ENCODE results near the gene INVS.
"Not testable (repeated sequence)": the region's sequence is repeated elsewhere in the genome, so short reads cannot be mapped to it uniquely, and the experiment has no call there.

Gene INVS

GRCh38 chr9:100206899-100207298, 107.9 kb downstream of the INVS start:
- no peak for DNase-seq

- no peak for DNase-seq
Measured at GRCh38 chr9:100208673-100209072, 109.6 kb downstream of the INVS start.

DNA sequence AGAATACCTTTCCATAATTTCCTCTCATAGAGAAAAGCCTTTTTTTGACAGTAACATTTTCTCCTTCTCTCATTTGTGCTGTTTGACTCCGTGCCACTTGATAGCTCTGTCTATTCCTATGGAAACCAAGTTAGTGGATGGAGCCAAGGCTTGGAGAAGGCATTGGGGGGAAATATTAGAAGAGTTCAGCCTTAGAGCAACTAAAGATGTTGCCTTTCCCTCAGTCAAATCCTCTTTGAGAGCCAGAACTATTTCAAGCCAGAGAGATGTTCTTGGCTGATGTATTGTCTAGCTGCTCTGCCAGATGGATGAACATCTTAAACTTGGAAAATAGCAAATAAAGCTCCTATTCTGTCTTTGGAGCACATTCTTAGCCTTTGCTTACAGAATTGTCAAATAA, 112.4 kb downstream of the INVS start:
- DNase-seq = no peak

GRCh38 chr9:100213730-100214477, 114.9 kb downstream of the INVS start:
- DNase-seq = no peak

DNA sequence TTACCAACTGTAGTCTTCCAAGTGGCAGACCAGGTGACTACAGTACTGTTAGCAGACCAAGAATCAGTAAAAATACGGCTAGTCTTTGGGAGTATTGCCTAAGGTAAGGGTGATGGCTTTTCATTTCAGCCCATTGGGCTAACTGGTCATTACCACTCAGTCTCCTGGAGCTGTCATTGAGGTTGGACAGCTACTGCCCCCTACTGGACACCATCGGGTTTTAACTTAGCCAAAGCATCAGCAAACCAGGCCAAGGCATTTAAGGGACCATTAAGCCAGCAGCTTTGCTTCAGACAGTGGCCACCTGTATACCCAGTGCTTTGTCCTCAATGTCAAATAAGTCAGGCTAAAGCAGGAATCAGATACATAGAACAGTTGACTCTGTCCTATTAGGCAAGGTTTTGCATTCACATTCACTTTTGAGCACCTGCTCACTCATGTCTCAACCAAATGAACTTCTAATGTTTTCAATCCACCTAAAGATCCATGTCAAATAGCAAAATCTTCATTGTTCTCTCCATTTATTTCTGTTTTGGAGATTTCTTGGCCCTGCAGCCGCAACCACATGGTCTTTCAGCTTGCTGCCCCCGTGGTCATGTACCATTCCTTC, 117.2 kb downstream of the INVS start:
- DNase-seq = no peak

GRCh38 chr9:100217536-100217935, 118.5 kb downstream of the INVS start:
- no peak for DNase-seq

DNA sequence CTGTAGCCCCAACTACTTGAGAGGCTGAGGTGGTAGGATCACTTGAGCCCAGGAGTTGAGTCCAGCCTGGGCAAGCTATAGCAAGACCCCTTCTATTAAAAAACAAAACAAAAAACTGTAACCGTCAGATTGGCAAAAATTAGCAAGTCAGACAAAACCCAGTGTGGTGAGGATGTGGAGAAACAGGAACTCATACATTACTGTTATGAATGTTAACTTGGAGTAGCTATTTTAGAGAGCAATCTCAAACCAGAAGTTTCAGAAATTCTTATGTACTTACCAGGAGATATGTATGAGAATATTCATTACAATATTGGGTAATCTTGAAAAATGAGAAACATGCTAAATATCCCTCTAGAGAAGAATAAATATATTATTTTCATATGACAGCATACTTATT, 120.3 kb downstream of the INVS start:
- DNase-seq = no peak

DNA sequence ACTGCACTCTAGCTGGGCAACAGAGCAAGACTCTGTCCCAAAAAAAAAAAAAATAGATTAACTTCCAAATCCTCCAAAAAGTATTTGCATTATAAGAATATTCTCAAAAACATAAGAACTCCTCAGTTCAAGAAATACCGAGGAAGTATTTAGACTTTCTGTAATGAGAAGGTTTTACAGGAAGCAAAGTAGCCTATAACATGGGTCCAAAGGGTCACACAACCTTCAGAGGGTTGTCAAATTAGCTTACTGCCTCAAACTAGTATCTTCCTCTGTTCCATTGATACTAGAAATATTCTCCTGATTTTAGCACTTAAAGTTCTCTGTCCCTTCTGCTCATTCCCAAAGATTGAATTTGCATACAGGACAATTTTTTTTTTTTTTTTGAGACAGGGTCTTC, 121.9 kb downstream of the INVS start:
- no peak for DNase-seq

DNA sequence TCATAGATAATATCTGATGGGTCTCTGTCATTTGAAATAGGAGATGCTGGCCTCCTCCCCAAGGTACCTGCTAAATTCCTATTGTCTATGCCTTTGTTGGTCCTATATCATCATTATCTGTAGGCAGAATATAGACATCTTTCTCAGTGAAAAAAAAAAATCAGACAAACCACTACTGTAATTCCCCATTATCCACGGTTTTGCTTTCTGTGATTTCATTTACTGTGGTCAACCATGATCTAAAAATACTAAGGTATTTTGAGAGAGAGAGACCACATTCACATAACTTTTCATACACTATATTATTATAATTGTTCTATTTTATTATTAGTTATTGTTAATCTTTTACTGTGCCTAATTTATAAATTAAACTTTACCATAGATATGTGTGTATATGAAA, 122.5 kb downstream of the INVS start:
- DNase-seq = no peak

- DNase-seq = no peak
Measured at GRCh38 chr9:100222674-100223073, 123.6 kb downstream of the INVS start.

GRCh38 chr9:100227636-100228035, 128.6 kb downstream of the INVS start:
- no peak for DNase-seq

- no peak for DNase-seq
Measured at GRCh38 chr9:100228352-100228869, 129.4 kb downstream of the INVS start.

DNA sequence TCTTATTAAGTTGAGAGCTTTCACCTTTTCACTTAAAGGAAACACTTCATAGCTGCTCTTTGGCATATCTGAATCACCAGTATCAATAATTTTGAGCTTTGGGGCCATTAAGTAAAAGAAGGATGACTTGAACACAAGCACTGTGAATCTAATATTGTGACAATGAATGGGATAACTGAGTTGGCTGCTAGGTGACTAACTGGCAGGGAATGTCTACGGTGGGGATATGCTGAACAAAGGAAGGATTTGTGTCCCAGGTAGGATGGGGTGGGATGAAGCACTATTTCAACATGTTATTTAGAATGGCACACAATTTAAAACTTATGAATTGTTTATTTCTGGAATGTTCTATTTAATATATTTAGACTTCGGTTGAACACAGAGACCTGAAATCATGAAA, 130.1 kb downstream of the INVS start:
- DNase-seq = no peak

DNA sequence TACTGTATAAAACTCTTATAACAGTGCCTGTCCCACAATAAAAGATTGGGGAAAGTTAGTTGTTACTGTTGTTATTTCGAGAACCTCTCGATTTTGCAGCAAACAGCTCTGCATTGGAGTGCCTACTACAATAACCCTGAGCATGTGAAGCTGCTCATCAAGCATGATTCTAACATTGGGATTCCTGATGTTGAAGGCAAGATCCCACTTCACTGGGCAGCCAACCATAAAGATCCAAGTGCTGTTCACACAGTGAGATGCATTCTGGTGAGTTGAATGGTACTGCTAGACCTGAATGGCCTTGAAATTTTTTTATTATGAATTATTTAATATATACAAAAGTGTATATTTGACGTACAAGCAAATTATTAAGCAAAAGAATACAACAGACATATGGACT, 130.5 kb downstream of the INVS start:
- DNase-seq = no peak

GRCh38 chr9:100236986-100237385, 137.9 kb downstream of the INVS start:
- DNase-seq = not testable (repeated sequence)

GRCh38 chr9:100240512-100240911, 141.5 kb downstream of the INVS start:
- DNase-seq = no peak

DNA sequence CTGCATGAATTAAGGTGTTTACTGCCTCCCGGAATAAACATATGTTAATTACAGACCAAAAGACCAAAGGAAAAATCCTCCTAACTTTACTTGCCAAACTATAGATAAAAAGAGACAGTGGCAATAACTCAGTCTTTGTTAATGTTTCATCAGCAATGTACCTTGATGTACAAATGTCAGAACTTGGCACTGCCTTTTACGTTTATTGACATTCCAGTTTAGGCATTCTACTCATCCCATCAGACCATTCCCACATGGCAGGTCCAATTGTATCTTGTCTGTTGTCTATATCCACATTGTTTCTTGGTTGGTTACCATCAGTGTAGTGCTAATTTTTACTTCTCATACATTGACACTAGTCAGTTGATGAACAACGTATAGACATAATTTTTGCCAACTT, 168.2 kb downstream of the INVS start:
- no peak for DNase-seq

DNA sequence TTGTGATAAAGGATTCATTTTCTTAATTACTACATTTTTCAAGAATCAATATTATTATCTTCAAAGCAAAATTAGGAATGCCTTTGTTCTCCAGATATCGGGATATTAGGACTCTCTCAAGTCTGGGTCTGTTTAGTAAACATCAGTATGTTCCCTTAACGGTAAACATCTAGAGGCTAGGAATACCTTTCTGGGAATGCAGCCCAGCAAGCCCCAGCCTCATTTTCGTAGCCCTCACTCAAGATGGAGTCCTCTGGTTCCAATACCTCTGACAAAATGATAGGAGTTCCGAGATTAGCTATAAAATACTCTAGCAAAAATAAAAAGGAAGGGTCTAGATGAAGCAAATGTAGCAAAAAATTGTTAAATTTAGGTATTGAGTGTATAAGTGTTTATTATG, 169.2 kb downstream of the INVS start:
- no peak for DNase-seq

DNA sequence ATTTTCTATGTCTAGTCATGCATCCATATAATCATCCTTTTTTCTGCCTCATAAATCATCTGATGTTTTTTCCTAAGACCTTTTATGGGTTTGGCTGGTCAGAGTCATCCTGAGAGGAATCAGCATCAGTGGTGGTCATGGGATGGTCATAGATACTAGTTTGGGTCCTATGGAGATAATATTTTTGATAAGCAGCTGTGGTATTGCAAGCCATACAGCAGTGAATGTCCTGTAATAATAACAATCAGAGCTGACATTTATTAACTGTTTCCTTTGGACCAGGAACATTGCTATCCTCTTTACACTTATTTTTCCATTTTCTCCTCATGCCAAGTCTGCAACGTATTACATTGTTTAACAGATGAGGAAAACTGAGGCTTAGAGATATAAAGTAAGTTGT, 170.6 kb downstream of the INVS start:
- DNase-seq = no peak

DNA sequence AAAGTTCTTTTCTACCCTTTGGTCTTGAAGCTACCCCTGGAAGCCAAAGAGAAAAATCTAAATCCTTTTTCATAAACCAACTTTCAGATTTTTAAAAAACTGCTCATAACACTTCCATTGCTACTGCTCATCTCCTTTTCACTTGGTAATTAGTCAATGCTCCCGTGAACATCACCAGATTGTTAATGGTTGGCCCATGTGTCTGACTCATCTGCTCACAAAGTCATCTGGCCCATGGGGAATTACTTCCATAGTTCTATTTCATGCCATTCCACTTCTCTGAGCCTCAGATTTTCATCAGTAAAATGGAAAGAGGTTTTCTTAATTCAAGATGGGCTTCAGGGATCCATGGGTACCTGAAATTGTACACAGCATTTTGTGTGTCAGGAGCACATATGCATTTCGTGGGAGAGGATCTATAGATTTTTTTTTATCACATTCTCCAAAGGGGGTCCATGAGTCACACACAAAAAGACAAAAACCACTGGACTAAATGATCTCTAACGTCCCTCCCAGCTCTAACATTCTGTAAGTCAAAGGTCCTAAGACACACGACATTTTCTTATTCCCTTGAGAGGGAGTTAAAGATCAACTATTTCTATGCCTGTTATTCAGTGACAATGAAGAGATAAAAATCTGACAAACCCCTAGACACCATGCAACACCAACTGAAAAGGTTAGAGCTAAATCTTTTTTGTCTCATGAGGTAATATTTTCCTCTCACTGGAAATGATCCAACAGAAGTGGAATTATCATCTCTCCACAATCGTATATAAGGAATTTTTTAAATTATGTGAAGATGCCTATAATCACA, 178.3 kb downstream of the INVS start:
- no peak for DNase-seq

- DNase-seq = no peak
Measured at GRCh38 chr9:100281066-100281465, 182.0 kb downstream of the INVS start.

- DNase-seq = no peak
Measured at GRCh38 chr9:100281676-100282387, 182.8 kb downstream of the INVS start.

GRCh38 chr9:100282388-100282719, 183.3 kb downstream of the INVS start:
- DNase-seq = no peak
